Measurements from ENCODE around the gene MET.
"Not testable (repeated sequence)": the region's sequence is repeated elsewhere in the genome, so short reads cannot be mapped to it uniquely, and the experiment has no call there.

The MET gene

GRCh38 chr7:116698930-116699721 is 27.1 kb downstream of the MET start:
- DNase-seq = no peak

GRCh38 chr7:116699722-116700120 is 27.7 kb downstream of the MET start:
- DNase-seq = no peak

GRCh38 chr7:116702046-116702785 is 30.2 kb downstream of the MET start:
- DNase-seq = no peak

GRCh38 chr7:116704650-116705228 is 32.7 kb downstream of the MET start:
- no peak for DNase-seq

GRCh38 chr7:116705419-116705818 is 33.4 kb downstream of the MET start:
- no peak for DNase-seq

- no peak for DNase-seq
These were observed 34.7 kb downstream of the MET start for GRCh38 chr7:116706668-116707126.

- DNase-seq = no peak
These were observed 35.3 kb downstream of the MET start for GRCh38 chr7:116707289-116707688.

GRCh38 chr7:116708248-116708647 is 36.3 kb downstream of the MET start:
- no peak for DNase-seq

- no peak for DNase-seq
These were observed 36.9 kb downstream of the MET start for GRCh38 chr7:116708861-116709260.

GRCh38 chr7:116709336-116709735 is 37.3 kb downstream of the MET start:
- no peak for DNase-seq

- no peak for DNase-seq
These were observed 38.9 kb downstream of the MET start for GRCh38 chr7:116710764-116711452.

GRCh38 chr7:116711790-116712189 is 39.8 kb downstream of the MET start:
- no peak for DNase-seq

GRCh38 chr7:116713500-116713899 is 41.5 kb downstream of the MET start:
- no peak for DNase-seq

GRCh38 chr7:116713918-116714317 is 41.9 kb downstream of the MET start:
- DNase-seq = no peak

- DNase-seq = no peak
These were observed 43.1 kb downstream of the MET start for GRCh38 chr7:116715077-116715476.

- no peak for DNase-seq
These were observed 45.1 kb downstream of the MET start for GRCh38 chr7:116717137-116717536.

- DNase-seq = not testable (repeated sequence)
These were observed 52.0 kb downstream of the MET start for GRCh38 chr7:116723959-116724529.

GRCh38 chr7:116724560-116725231 is 52.7 kb downstream of the MET start:
- no peak for DNase-seq

- no peak for DNase-seq
These were observed 54.2 kb downstream of the MET start for GRCh38 chr7:116726149-116726548.

- peak; percentile 52 for DNase-seq
These were observed 54.9 kb downstream of the MET start for GRCh38 chr7:116726713-116727431.

- DNase-seq = no peak
These were observed 55.5 kb downstream of the MET start for GRCh38 chr7:116727432-116728009.
